Aortic smooth muscle cell (primary cell): ENCODE data around the gene DUOXA2. TPM values are rescaled to one million over a fixed set of nuclear protein-coding genes. Genes with fewer than 3 reads are reported as not detected.

Experiments used
- total RNA-seq: library from RNA; depleted of rRNA; stranded (reverse); fragments of >200 nt; gene quantifications from 2 replicates; pipeline ENCODE4 v1.2.3, GENCODE V29; 2014

Gene DUOXA2
- total RNA-seq, result not detected in 2 replicates

GRCh38 chr15:45114076-45114750 lies at the start of gene DUOXA2, which contains the start of gene DUOX2:
Gene DUOXA2 (plus strand): TSS chr15:45114326. CDS start chr15:45114606, 280 bp downstream.
Gene DUOX2 (minus strand): TSS chr15:45114172. CDS start chr15:45113411, 761 bp downstream.

DNA sequence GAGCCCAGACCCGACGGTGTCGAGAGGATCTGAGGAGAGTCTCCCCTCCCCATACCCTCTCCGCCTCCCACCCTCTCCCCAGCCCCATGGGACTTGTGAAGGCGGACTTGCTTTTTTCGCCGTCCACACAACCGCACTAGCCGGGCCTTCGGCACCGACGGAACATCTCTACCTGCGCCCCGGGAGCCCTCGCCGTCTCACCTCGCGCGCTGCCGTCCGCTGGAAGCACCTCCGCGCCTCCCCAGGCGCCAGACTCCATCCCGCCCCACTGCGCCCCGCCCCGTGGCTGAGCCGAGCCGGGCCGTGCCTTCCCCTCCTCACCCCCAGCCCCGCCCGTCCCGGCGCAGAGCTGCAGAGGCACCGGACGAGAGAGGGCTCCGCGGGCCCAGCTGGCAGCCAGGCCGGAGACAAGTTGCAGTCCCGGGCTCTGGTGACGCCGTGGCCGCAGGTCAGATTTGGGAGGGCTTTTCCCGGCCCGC lies 15.6 kb downstream of the DUOXA2 start, which contains the start of the genes DUOX1 and DUOXA1:
Gene DUOX1, plus strand, starts transcription at position 344 of the 479 bp plus-strand sequence. CDS start 1,973 bp downstream, outside the sequence.
Gene DUOXA1, minus strand, starts transcription at position 229 of the 479 bp plus-strand sequence. CDS start 6,865 bp downstream, outside the sequence.

Other genes with a start within 250 kb of the DUOXA2 start
- not detected in 2 replicates for gene TERB2, start 157.6 kb upstream of the DUOXA2 start, total RNA-seq
- gene SORD, start 91.1 kb upstream of the DUOXA2 start, total RNA-seq, result 7.4 and 8.8 TPM in 2 replicates
- not detected in 2 replicates for gene DUOX2, start 154 bp upstream of the DUOXA2 start, total RNA-seq
- not detected in 2 replicates for gene DUOXA1, start 15.6 kb downstream of the DUOXA2 start, total RNA-seq
- not detected in 2 replicates for gene DUOX1, start 15.7 kb downstream of the DUOXA2 start, total RNA-seq
- 1.2 and 1.4 TPM in 2 replicates for gene SHF, start 73.6 kb downstream of the DUOXA2 start, total RNA-seq
- gene SLC28A2, start 137.9 kb downstream of the DUOXA2 start, total RNA-seq, result not detected in 2 replicates